ENCODE results near the gene POLR1A. TPM values are rescaled to one million over a fixed set of nuclear protein-coding genes. Genes with fewer than 3 reads are reported as not detected.
A peak's percentile ranks its signal among the peaks of the same experiment; 100 is the strongest.

POLR1A gene
- total and polyA plus RNA-seq, 4 experiments from 2014 or later = 0.87 to 25.8 (median 13.5) TPM

DNA sequence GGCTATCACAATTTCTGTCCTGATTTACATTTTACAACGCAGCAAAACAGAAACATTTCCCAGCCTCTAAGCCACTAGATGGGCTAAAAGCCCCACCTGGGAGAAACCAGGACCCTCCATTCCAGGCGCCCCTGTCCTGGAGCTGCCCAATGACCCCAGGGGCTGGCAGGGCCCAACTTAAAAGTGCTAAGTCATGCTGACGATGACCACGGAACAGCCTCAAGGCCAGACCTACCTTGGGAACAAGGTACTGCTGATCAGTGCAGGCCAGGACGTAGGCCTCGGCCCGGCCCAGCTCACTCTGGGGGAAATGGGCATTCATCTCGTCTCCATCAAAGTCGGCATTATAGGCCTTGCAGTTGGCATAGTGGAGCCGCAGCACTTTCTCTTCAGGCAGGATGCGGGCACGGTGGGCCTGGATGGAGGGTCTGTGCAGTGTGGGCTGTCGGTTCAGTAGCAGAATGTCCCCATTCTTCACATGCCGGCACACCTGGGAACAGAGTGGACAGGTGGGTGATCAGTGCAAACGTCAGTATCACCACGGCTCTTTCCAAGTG, 35.8 kb downstream of the POLR1A start:
- ChIA-PET CTCF (ENCODE audit: partially characterized antibody) (interaction anchor here (1.6 to 4.5 kb wide), 2 partner anchors 10 to 242 kb away, joined by 4 to 26 read pairs; no protein-coding TSS in a partner anchor), POLR2A (ENCODE audit: partially characterized antibody) (interaction anchor here (3.2 kb wide), 1 partner anchor 33 kb away, joined by 20 read pairs; no protein-coding TSS in a partner anchor)
- H3K9me3 Mint-ChIP-seq = peaks cover 0 to 1% (median 0%) of the 10 kb centered on the region in 8 donors
- H3K27me3 Mint-ChIP-seq = no peaks in the 10 kb centered on the region
- peaks cover 9 to 21% (median 12%) of the 10 kb centered on the region in 4 donors for H3K4me1 Mint-ChIP-seq
- no peak overlapping the region for H3K4me3 Mint-ChIP-seq
- H3K9me3 ChIP-seq (ENCODE audit: control insufficient read depth in 1 of 2, low read length in 2 of 2) = no peaks in the 10 kb centered on the region
- no peaks in the 10 kb centered on the region for H3K27me3 ChIP-seq (ENCODE audit: insufficient read depth, low read length)
- peaks cover 18% of the 10 kb centered on the region for H3K4me1 ChIP-seq (ENCODE audit: insufficient read depth, low read length)
- H3K4me3 ChIP-seq (ENCODE audit: low read length in 2 of 2) = no peak overlapping the region
- no peak overlapping the region for H3K27ac ChIP-seq (ENCODE audit: low read depth, low read length)
- H3K27ac Mint-ChIP-seq = peak overlapping the region in 1 of 7 donors; percentile 40
- H3K36me3 ChIP-seq (ENCODE audit: insufficient read depth, low read length) = peaks cover 36% of the 10 kb centered on the region
- intact Hi-C loops (cut with micrococcal nuclease) = no loop called here
- peaks cover 62 to 66% of the 10 kb centered on the region in 2 donors for H3K36me3 Mint-ChIP-seq
- no peak for DNase-seq

DNA sequence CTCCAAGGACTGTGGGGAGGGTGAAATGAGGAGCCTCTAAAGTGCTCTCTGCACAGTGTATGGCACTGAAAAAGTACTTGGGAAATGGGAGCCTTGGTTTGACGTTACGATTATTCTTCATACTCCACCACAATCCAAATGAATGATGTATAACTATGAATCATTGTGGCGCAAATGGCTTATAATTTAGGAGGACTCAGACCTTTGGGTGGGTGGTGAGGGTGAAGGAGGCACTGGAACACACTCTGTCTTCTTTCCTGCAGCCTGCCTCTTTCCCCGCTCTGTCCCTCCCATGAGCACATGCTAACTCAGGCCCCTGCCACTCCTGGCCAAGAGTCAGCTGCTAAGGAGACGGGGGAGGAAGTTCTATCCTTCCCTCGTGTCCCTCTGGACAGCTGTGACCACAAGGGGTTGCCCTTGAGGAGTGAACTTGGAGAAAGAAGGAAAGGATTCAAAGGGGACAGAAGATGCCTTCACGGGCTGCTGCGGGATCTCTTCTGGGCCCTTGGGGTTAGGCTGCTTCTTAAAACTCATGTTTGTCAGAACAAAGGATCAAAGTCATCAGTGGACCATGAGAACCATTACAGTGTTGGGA, 36.5 kb downstream of the POLR1A start:
- POLR2A ChIA-PET (ENCODE audit: partially characterized antibody) = interaction anchor here (2.4 to 3.2 kb wide), 2 partner anchors 33 to 181 kb away, joined by 17 to 20 read pairs; partner anchors contain the start of gene ST3GAL5
- H3K27ac ChIP-seq (ENCODE audit: low read depth, low read length) = no peak overlapping the region
- no peak for DNase-seq
- H3K27me3 ChIP-seq (ENCODE audit: insufficient read depth, low read length) = no peaks in the 10 kb centered on the region
- no peaks in the 10 kb centered on the region for H3K9me3 ChIP-seq (ENCODE audit: control insufficient read depth in 1 of 2, low read length in 2 of 2)
- Mint-ChIP-seq H3K4me1 (peaks cover 9 to 21% (median 12%) of the 10 kb centered on the region in 4 donors), H3K4me3 (no peak overlapping the region), H3K27me3 (no peaks in the 10 kb centered on the region), H3K9me3 (peaks cover 0 to 3% (median under 1%) of the 10 kb centered on the region in 8 donors), H3K36me3 (peaks cover 67 to 69% of the 10 kb centered on the region in 2 donors), H3K27ac (peak overlapping the region in 2 of 7 donors; percentile 22 to 40)
- intact Hi-C loops (cut with micrococcal nuclease) = no loop called here
- CTCF ChIA-PET (ENCODE audit: partially characterized antibody) = interaction anchor here (0.6 to 4.5 kb wide), 3 partner anchors 10 to 438 kb away, joined by 3 to 26 read pairs (median 10); no protein-coding TSS in a partner anchor
- peaks cover 18% of the 10 kb centered on the region for H3K4me1 ChIP-seq (ENCODE audit: insufficient read depth, low read length)
- H3K36me3 ChIP-seq (ENCODE audit: insufficient read depth, low read length) = peaks cover 39% of the 10 kb centered on the region
- H3K4me3 ChIP-seq (ENCODE audit: low read length in 2 of 2) = no peak overlapping the region

DNA sequence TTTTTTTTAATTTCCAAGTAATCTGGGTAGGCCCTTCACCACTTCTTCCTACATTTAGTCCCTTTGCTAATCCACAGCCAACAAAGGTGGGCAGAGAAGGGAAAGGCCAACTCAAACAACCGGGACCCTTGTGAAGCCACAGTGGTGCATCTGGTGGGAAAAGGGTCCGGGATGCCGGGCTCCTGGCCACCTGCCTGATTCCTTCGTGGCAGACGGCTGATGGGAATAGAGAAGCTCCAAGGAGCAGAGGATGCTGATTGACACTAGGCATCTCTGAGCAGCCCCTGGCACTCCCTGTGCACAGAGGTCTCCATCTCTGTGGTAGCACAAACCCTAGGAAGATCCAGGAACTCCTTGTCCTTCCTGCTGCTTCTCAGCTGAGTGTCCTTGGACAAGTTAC, 37.0 kb downstream of the POLR1A start:
- ChIA-PET POLR2A (ENCODE audit: partially characterized antibody) (interaction anchor here (1.4 to 3.2 kb wide), 3 partner anchors 27 to 180 kb away, joined by 5 to 20 read pairs (median 17); partner anchors contain the start of gene ST3GAL5), CTCF (ENCODE audit: partially characterized antibody) (interaction anchor here (0.6 to 4.5 kb wide), 7 partner anchors 11 to 437 kb away, joined by 3 to 26 read pairs (median 4); partner anchors contain the start of gene ST3GAL5)
- peaks cover 9 to 21% (median 12%) of the 10 kb centered on the region in 4 donors for H3K4me1 Mint-ChIP-seq
- no peaks in the 10 kb centered on the region for H3K27me3 ChIP-seq (ENCODE audit: insufficient read depth, low read length)
- H3K36me3 ChIP-seq (ENCODE audit: insufficient read depth, low read length) = peaks cover 39% of the 10 kb centered on the region
- peaks cover 18% of the 10 kb centered on the region for H3K4me1 ChIP-seq (ENCODE audit: insufficient read depth, low read length)
- intact Hi-C loops (cut with micrococcal nuclease) = no loop called here
- H3K9me3 Mint-ChIP-seq = peaks cover 0 to 8% (median 2%) of the 10 kb centered on the region in 8 donors
- no peaks in the 10 kb centered on the region for H3K9me3 ChIP-seq (ENCODE audit: control insufficient read depth in 1 of 2, low read length in 2 of 2)
- H3K4me3 Mint-ChIP-seq = no peak overlapping the region
- no peak overlapping the region for H3K27ac Mint-ChIP-seq
- no peak for DNase-seq
- no peak overlapping the region for H3K4me3 ChIP-seq (ENCODE audit: low read length in 2 of 2)
- H3K36me3 Mint-ChIP-seq = peaks cover 68 to 70% of the 10 kb centered on the region in 2 donors
- H3K27me3 Mint-ChIP-seq = no peaks in the 10 kb centered on the region
- no peak overlapping the region for H3K27ac ChIP-seq (ENCODE audit: low read depth, low read length)

DNA sequence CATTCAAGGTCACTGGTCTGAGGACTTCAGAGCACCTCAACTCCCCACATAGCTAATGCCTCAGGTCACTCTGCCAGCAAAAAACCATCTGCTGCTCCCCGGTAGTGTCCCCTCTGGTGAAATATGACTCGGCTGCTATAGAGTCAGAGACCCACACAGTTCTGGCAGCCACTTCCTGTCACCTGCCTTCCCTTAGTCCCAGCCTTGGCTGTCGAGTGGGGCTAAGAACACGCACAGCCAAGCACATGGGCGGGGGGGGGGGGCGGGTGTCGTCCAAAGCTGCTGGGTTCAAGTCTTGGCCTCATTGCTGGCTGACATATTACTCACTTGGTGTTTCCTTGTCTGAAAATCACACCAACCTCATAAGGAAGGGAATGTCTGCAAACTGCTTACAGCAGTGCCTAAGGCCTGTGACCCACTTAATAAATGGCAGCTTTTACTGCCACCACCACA, 37.5 kb downstream of the POLR1A start:
- H3K4me3 ChIP-seq (ENCODE audit: low read length in 2 of 2) = no peak overlapping the region
- peak; percentile 25 to 72 (median 33) for DNase-seq
- POLR2A ChIA-PET (ENCODE audit: partially characterized antibody) = interaction anchor here (1.4 to 3.2 kb wide), 3 partner anchors 27 to 180 kb away, joined by 5 to 20 read pairs (median 17); partner anchors contain the start of gene ST3GAL5
- Mint-ChIP-seq H3K36me3 (peaks cover 70% of the 10 kb centered on the region in 2 donors), H3K4me3 (peak overlapping the region in 3 of 8 donors; percentile 8 to 60 (median 56)), H3K9me3 (peaks cover 0 to 9% (median 2%) of the 10 kb centered on the region in 8 donors), H3K4me1 (peaks cover 9 to 21% (median 12%) of the 10 kb centered on the region in 4 donors), H3K27me3 (no peaks in the 10 kb centered on the region), H3K27ac (peak overlapping the region in 6 of 7 donors; percentile 19 to 72 (median 49))
- no peaks in the 10 kb centered on the region for H3K27me3 ChIP-seq (ENCODE audit: insufficient read depth, low read length)
- intact Hi-C loops (cut with micrococcal nuclease) = no loop called here
- H3K4me1 ChIP-seq (ENCODE audit: insufficient read depth, low read length) = peaks cover 18% of the 10 kb centered on the region
- H3K27ac ChIP-seq (ENCODE audit: low read depth, low read length) = no peak overlapping the region
- CTCF ChIA-PET (ENCODE audit: partially characterized antibody) = interaction anchor here (1.2 to 4.5 kb wide), 7 partner anchors 11 to 241 kb away, joined by 3 to 26 read pairs (median 7); partner anchors contain the start of gene ST3GAL5
- H3K36me3 ChIP-seq (ENCODE audit: insufficient read depth, low read length) = peaks cover 35% of the 10 kb centered on the region
- H3K9me3 ChIP-seq (ENCODE audit: control insufficient read depth in 1 of 2, low read length in 2 of 2) = no peaks in the 10 kb centered on the region

DNA sequence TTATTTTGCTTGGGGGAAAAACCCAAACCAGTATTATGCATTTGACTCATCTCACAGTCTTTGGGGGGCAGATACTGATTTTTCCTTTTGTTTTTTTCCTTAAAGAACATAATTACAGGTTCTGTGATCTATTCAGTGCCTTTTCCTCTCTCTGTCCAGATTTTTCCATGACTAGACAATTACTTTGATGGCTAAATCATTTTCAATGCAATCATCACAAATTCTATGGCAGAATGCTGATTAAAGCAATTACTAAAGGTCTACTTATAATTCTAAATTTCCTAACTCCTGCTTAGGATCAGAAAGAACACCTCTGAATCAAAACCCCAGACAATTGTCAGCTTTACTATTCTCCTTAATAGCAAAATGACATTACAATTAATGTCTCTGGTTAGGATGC, 38.8 kb downstream of the POLR1A start:
- H3K9me3 Mint-ChIP-seq = peaks cover 0 to 9% (median 4%) of the 10 kb centered on the region in 8 donors
- peaks cover 9 to 21% (median 11%) of the 10 kb centered on the region in 4 donors for H3K4me1 Mint-ChIP-seq
- H3K4me3 Mint-ChIP-seq = no peak overlapping the region
- no peak overlapping the region for H3K27ac Mint-ChIP-seq
- ChIA-PET POLR2A (ENCODE audit: partially characterized antibody) (interaction anchor here (2.4 to 3.2 kb wide), 2 partner anchors 30 to 179 kb away, joined by 17 to 20 read pairs; partner anchors contain the start of gene ST3GAL5), CTCF (ENCODE audit: partially characterized antibody) (interaction anchor here (1.3 to 4.5 kb wide), 5 partner anchors 13 to 240 kb away, joined by 4 to 26 read pairs (median 10); partner anchors contain the start of gene ST3GAL5)
- H3K27me3 Mint-ChIP-seq = no peaks in the 10 kb centered on the region
- no peak for DNase-seq
- peaks cover 18% of the 10 kb centered on the region for H3K4me1 ChIP-seq (ENCODE audit: insufficient read depth, low read length)
- H3K9me3 ChIP-seq (ENCODE audit: control insufficient read depth in 1 of 2, low read length in 2 of 2) = no peaks in the 10 kb centered on the region
- peaks cover 74 to 77% of the 10 kb centered on the region in 2 donors for H3K36me3 Mint-ChIP-seq
- no peak overlapping the region for H3K4me3 ChIP-seq (ENCODE audit: low read length in 2 of 2)
- H3K36me3 ChIP-seq (ENCODE audit: insufficient read depth, low read length) = peaks cover 38% of the 10 kb centered on the region
- no peak overlapping the region for H3K27ac ChIP-seq (ENCODE audit: low read depth, low read length)
- intact Hi-C loops (cut with micrococcal nuclease) = loop anchor here (2.0 kb wide), 1 partner anchor 14 kb away; no protein-coding TSS in a partner anchor
- H3K27me3 ChIP-seq (ENCODE audit: insufficient read depth, low read length) = no peaks in the 10 kb centered on the region

DNA sequence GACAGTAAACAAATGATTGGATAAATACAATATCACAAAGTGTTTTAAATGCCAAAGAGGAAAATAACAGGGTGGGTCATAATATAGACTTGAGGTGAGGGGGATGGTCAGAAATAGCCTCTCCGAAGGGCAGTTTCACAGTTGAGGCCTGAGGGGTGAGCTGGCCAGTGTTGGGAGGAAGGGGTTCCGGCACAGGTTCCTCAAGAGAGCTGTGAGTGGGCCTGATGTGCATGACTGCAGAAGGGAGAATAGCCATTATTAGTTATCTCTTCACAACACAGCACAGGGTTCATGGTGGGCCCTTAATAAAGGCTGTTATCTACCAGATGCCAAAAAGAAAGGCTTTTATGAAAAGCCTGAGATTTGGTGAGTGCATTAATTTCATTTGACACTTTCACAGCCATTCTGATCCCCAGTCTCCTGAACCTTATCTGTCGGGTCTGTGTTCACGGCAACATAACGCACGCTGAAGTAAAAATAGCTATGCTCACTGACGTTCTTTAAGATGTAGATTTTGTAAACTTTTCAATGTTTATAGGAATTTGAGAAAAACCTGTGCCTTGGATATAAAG, 39.6 kb downstream of the POLR1A start:
- Histone ChIP-seq H3K4me3 (ENCODE audit: low read length in 2 of 2) (no peak overlapping the region), H3K27me3 (ENCODE audit: insufficient read depth, low read length) (no peaks in the 10 kb centered on the region), H3K27ac (ENCODE audit: low read depth, low read length) (no peak overlapping the region), H3K9me3 (ENCODE audit: control insufficient read depth in 1 of 2, low read length in 2 of 2) (no peaks in the 10 kb centered on the region), H3K4me1 (ENCODE audit: insufficient read depth, low read length) (peaks cover 18% of the 10 kb centered on the region), H3K36me3 (ENCODE audit: insufficient read depth, low read length) (peaks cover 42% of the 10 kb centered on the region)
- H3K27me3 Mint-ChIP-seq = no peaks in the 10 kb centered on the region
- intact Hi-C loops (cut with micrococcal nuclease) = loop anchor here (2.0 kb wide), 1 partner anchor 15 kb away; no protein-coding TSS in a partner anchor
- ChIA-PET CTCF (ENCODE audit: partially characterized antibody) (interaction anchor here (2.1 kb wide), 1 partner anchor 239 kb away, joined by 7 read pairs; no protein-coding TSS in a partner anchor), POLR2A (ENCODE audit: partially characterized antibody) (no interaction called here)
- H3K4me3 Mint-ChIP-seq = no peak overlapping the region
- peaks cover 9 to 21% (median 11%) of the 10 kb centered on the region in 4 donors for H3K4me1 Mint-ChIP-seq
- no peak for DNase-seq
- H3K9me3 Mint-ChIP-seq = peaks cover 0 to 9% (median 4%) of the 10 kb centered on the region in 8 donors
- H3K27ac Mint-ChIP-seq = no peak overlapping the region
- H3K36me3 Mint-ChIP-seq = peaks cover 73 to 75% of the 10 kb centered on the region in 2 donors

Data from CD4-positive, alpha-beta memory T cell (primary cell).